Measurements from ENCODE around the gene GTF3C1. TPM values are rescaled to one million over a fixed set of nuclear protein-coding genes. Genes with fewer than 3 reads are reported as not detected.

GTF3C1 gene
- total RNA-seq, 2 experiments from 2014 or later = 48.8 to 50.7 TPM

DNA sequence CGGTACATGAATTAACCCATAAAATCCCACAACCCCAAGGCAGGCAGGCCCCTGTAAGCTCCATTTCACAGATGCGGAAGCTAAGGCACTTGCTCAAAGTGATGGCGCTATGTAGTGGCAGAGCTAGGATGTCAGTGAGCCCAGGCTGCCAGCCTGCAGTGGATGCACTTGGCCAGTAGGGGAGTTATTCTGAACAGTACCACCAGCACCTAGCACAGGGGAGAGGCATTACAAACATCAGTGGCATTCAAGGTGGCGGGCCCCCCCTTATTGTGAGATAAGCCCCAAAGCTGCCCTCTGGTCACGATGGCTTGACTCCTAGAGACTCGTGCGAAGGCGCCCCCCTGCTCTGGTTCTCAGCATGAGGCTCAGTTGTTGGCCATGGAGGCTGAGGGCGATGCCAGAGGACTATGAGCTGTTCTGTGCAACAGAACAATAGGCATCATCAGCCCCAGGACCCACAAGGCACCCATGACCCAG, 33.8 kb downstream of the GTF3C1 start:
- DNase-seq = peak; percentile 51
- POLR2A ChIA-PET = interaction anchor here (0.6 kb wide), 1 partner anchor 38 kb away, joined by 5 read pairs; no protein-coding TSS in a partner anchor
- H3K27ac Mint-ChIP-seq = no peak overlapping the region
- no peak overlapping the region for H3K4me3 Mint-ChIP-seq
- peaks cover 15% of the 10 kb centered on the region for H3K36me3 Mint-ChIP-seq (ENCODE audit: low read depth)
- CTCF ChIA-PET = interaction anchor here (0.6 to 1.8 kb wide), 8 partner anchors 9 to 632 kb away, joined by 3 to 5 read pairs (median 4); no protein-coding TSS in a partner anchor
- H3K9me3 Mint-ChIP-seq (ENCODE audit: low read depth) = no peaks in the 10 kb centered on the region
- H3K27me3 Mint-ChIP-seq = no peaks in the 10 kb centered on the region
- ATAC-seq = peak; percentile 76
- no peaks in the 10 kb centered on the region for H3K4me1 Mint-ChIP-seq
- intact Hi-C loops (cut with DNase I, micrococcal nuclease) = no loop called here

DNA sequence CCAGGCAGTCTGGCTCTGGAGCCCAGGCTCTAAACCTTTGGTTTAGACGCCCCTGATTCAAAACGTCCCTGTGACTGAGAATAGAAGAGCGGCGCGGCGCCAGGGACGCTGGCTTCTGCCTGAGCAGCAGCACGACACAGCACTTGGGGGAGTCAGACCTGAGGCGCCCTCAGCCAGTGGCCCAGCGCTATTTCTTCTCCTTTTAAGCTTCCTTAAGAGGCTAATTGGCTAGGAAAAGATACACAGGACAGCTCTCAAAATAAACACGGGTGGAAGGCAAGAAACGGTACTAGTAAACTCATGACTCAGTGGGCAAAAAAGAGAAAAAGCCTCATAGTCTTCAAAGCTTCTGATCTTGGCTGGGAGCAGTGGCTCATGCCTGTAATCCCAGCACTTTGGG, 34.9 kb downstream of the GTF3C1 start:
- no peaks in the 10 kb centered on the region for H3K27me3 Mint-ChIP-seq
- no peak overlapping the region for H3K27ac Mint-ChIP-seq
- ChIA-PET POLR2A (interaction anchor here (0.6 kb wide), 1 partner anchor 459 kb away, joined by 3 read pairs; no protein-coding TSS in a partner anchor), CTCF (interaction anchor here (1.1 to 1.8 kb wide), 5 partner anchors 10 to 176 kb away, joined by 3 to 5 read pairs (median 4); no protein-coding TSS in a partner anchor)
- H3K36me3 Mint-ChIP-seq (ENCODE audit: low read depth) = peaks cover 17% of the 10 kb centered on the region
- DNase-seq = no peak
- no peaks in the 10 kb centered on the region for H3K4me1 Mint-ChIP-seq
- H3K9me3 Mint-ChIP-seq (ENCODE audit: low read depth) = no peaks in the 10 kb centered on the region
- no peak for ATAC-seq
- intact Hi-C loops (cut with DNase I, micrococcal nuclease) = no loop called here
- no peak overlapping the region for H3K4me3 Mint-ChIP-seq

DNA sequence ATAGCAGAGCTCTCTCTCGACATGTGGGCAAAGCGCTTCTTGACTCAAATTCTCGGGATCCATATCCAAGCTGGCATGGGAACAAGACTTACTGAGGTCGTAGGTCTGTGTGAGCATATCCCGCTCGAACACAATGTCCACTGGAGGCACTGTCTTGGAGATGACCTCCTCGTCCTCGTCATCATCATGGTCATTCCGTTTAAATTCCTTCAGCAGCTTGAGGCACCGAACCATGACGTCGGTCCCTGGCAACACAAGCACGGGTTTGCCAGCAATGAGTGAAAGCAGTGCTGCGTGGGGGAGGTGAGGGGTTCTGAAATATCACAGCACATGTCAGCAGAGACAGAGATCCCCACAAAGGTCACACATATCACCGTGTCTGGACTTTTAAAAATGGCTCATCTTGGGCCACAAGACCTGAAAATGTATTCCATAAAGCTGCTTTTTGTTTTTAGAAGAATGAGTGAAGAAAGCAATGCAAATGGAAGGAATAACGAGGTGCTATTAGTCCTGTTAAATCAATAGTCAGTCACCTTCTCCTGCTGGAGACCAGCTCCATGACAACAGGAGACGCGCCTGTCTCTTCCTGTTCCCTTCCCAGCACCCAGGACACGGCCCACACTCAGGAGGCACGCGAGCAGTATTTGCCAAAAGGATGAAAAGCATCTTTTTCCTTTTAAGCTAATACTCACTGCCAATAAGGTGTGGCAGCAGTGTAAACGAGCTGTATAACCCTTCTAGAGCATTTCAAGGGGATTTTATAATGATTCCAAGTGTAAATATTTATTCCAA, 37.9 kb downstream of the GTF3C1 start:
- peaks cover 30% of the 10 kb centered on the region for H3K36me3 Mint-ChIP-seq (ENCODE audit: low read depth)
- DNase-seq = no peak
- POLR2A ChIA-PET = interaction anchor here (0.6 kb wide), 1 partner anchor 52 kb away, joined by 3 read pairs; no protein-coding TSS in a partner anchor
- H3K4me1 Mint-ChIP-seq = no peaks in the 10 kb centered on the region
- H3K9me3 Mint-ChIP-seq (ENCODE audit: low read depth) = no peaks in the 10 kb centered on the region
- no peak for ATAC-seq
- CTCF ChIA-PET = interaction anchor here (0.5 to 1.8 kb wide), 4 partner anchors 9 to 1442 kb away, joined by 3 to 5 read pairs (median 4); no protein-coding TSS in a partner anchor
- no peak overlapping the region for H3K4me3 Mint-ChIP-seq
- no peaks in the 10 kb centered on the region for H3K27me3 Mint-ChIP-seq
- H3K27ac Mint-ChIP-seq = no peak overlapping the region
- intact Hi-C loops (cut with DNase I, micrococcal nuclease) = no loop called here

DNA sequence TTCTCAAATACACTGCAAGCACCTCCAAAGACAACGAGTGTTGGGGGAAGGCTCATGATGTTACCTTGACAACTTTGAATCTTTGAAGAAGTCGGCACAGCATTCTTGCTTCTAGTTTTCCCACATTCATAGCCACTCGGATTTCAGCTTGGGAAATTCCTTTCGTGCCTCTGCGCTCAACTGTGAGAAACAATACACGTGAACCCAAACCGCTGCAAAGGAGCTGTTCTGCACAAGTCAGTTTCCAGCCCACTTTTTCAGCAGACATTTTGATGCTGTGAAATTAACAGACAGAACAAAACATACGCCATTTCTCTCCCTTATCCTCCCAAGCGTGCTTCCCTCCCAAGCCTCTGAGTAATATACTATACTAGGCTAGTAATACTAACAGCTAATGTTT, 41.2 kb downstream of the GTF3C1 start:
- H3K27ac Mint-ChIP-seq = no peak overlapping the region
- no peaks in the 10 kb centered on the region for H3K27me3 Mint-ChIP-seq
- intact Hi-C loops (cut with DNase I, micrococcal nuclease) = no loop called here
- H3K9me3 Mint-ChIP-seq (ENCODE audit: low read depth) = no peaks in the 10 kb centered on the region
- peaks cover 47% of the 10 kb centered on the region for H3K36me3 Mint-ChIP-seq (ENCODE audit: low read depth)
- H3K4me3 Mint-ChIP-seq = no peak overlapping the region
- ChIA-PET CTCF (interaction anchor here (0.5 kb wide), 1 partner anchor 1060 kb away, joined by 4 read pairs; no protein-coding TSS in a partner anchor), POLR2A (no interaction called here)
- ATAC-seq (no peak), DNase-seq (no peak)
- H3K4me1 Mint-ChIP-seq = no peaks in the 10 kb centered on the region

DNA sequence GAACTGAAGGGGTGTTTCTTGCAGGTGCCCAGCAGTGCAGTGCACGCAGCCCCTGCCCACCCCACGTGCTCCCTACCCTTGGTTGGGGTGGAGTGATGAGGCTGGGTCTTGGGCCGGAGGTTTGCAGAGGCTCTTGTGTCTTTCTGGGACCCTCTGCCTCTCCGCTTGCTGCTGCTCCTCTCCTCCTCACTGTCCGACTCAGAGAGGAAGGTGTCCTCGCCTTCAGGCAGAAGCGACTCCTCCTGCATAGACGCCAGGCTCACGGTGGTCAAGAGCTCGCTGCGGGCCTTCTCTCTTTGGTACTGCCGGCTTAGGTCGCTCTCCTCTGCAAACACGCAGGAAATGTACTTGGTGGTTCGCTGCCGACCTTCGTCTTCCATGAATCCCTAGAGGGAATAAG, 42.9 kb downstream of the GTF3C1 start:
- ChIA-PET CTCF (no interaction called here), POLR2A (no interaction called here)
- intact Hi-C loops (cut with DNase I, micrococcal nuclease) = no loop called here
- H3K4me1 Mint-ChIP-seq = no peaks in the 10 kb centered on the region
- H3K27ac Mint-ChIP-seq = no peak overlapping the region
- H3K4me3 Mint-ChIP-seq = no peak overlapping the region
- no peaks in the 10 kb centered on the region for H3K27me3 Mint-ChIP-seq
- ATAC-seq (no peak), DNase-seq (no peak)
- H3K9me3 Mint-ChIP-seq (ENCODE audit: low read depth) = no peaks in the 10 kb centered on the region
- peaks cover 55% of the 10 kb centered on the region for H3K36me3 Mint-ChIP-seq (ENCODE audit: low read depth)

DNA sequence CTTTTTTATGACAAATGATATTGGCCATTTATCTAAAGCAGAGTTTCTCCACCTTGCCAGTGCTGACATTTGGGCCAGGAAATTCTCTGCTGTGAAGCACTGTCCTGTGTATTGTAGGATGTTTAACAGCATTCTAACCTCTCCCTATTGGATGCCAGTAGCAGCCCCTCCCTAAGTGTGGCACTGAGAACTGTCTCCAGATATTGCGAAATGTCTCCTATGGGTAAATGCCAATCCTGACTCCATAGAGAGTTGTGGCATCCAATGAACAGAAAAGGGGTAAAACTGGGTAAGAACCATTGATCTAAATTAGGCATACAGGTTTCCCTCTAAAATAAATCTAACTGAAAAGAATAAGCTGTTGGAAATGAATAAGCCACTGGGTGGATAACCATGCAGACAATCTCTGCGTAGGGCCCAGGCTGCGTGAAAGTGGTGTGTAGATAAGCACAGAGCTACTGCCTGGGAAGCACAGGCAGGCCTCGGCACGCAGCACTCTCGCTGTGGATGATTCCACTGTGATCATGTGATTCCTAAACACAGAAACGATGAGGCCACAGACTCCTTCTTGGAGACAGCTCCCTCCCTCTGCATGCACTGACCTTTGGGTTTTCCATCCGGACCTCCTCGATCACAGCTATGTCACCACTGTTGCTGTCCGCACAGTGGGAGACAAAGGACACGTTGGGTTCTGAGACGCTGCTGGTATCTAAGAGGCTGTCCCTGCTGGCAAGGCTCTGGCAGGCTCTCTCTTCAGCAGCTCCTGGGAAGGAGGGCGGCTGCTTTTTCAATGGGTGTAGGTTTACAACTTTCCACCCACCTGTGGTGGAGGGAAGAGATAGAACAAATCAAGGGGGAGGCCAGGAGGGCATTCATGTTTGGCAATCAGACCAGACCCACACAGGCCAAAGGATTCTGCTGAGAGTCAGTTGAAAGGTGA, 44.1 kb downstream of the GTF3C1 start:
- intact Hi-C loops (cut with DNase I, micrococcal nuclease) = no loop called here
- Mint-ChIP-seq H3K27me3 (no peaks in the 10 kb centered on the region), H3K9me3 (ENCODE audit: low read depth) (no peaks in the 10 kb centered on the region), H3K27ac (no peak overlapping the region), H3K36me3 (ENCODE audit: low read depth) (peaks cover 48% of the 10 kb centered on the region), H3K4me1 (no peaks in the 10 kb centered on the region), H3K4me3 (no peak overlapping the region)
- ATAC-seq (no peak), DNase-seq (no peak)
- ChIA-PET POLR2A (no interaction called here), CTCF (no interaction called here)

DNA sequence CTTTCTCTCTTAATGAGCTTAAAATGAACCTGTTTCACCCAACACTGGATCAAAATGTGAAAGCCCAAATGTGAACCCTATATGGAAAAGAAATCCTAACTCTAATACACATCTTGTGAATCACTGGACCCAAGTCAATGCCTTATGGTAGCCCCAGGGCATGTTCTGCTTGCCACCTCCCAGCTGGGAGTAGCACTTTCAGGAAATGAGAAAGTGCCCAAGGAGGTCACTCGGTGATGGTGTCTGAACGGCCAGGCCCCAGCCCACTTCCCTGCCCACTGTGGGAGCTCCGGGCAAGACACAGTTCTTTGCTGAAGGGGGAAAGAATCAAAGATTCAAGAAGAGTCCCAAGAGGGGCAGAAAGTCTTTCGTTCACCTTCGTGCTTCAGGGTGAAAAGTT, 46.1 kb downstream of the GTF3C1 start:
- intact Hi-C loops (cut with DNase I, micrococcal nuclease) = no loop called here
- no peak overlapping the region for H3K4me3 Mint-ChIP-seq
- ATAC-seq = no peak
- peaks cover 50% of the 10 kb centered on the region for H3K36me3 Mint-ChIP-seq (ENCODE audit: low read depth)
- H3K27me3 Mint-ChIP-seq = no peaks in the 10 kb centered on the region
- H3K4me1 Mint-ChIP-seq = no peaks in the 10 kb centered on the region
- ChIA-PET POLR2A (no interaction called here), CTCF (interaction anchor here (0.7 kb wide), 1 partner anchor 286 kb away, joined by 3 read pairs; no protein-coding TSS in a partner anchor)
- no peak overlapping the region for H3K27ac Mint-ChIP-seq
- H3K9me3 Mint-ChIP-seq (ENCODE audit: low read depth) = no peaks in the 10 kb centered on the region
- DNase-seq = no peak

DNA sequence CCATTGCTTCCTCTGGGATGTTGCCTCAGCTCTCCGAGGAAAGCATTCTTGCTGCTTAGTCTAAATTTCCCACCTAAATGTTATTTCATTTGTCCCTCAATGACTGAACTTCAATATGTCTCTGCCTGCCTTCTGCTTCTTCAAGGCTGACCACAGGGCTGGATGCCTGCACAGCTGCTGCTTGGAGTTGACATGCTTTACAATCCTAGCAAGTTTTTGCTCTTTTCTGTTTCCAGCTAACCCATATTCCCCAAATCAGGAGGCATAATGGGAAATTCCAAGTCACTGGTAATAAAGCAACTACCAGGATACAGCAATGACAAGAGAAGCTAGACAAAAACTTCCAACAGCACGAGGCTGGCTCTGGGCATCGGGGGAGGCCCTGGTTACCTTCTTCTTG, 48.9 kb downstream of the GTF3C1 start:
- intact Hi-C loops (cut with DNase I, micrococcal nuclease) = no loop called here
- Mint-ChIP-seq H3K4me3 (no peak overlapping the region), H3K9me3 (ENCODE audit: low read depth) (no peaks in the 10 kb centered on the region), H3K36me3 (ENCODE audit: low read depth) (peaks cover 35% of the 10 kb centered on the region), H3K27ac (no peak overlapping the region), H3K4me1 (no peaks in the 10 kb centered on the region), H3K27me3 (no peaks in the 10 kb centered on the region)
- ChIA-PET POLR2A (no interaction called here), CTCF (interaction anchor here (0.6 kb wide), 2 partner anchors 434 to 554 kb away, joined by 3 read pairs; partner anchors contain the start of gene C16orf82)
- no peak for ATAC-seq
- no peak for DNase-seq

DNA sequence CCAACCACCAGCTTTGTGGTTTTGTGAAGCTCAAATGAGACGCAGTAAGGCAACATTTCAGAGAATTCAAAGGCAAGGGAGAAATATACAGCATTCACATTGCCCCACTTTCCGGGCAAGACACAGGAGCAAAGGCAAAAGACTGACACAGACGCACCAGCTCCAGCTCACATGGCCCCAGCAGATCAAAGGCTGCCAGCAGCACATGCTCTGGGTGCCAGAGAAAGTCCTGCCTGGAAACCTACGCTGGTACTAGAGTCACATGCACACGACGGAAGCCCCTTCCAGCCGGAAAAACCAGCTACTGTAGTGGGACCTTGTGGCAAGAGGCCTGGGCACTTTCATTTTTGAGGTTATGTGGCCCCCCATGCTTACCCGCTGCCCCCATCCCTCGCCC, 50.1 kb downstream of the GTF3C1 start:
- POLR2A ChIA-PET = no interaction called here
- no peak overlapping the region for H3K27ac Mint-ChIP-seq
- peaks cover 32% of the 10 kb centered on the region for H3K36me3 Mint-ChIP-seq (ENCODE audit: low read depth)
- no peaks in the 10 kb centered on the region for H3K9me3 Mint-ChIP-seq (ENCODE audit: low read depth)
- no peak overlapping the region for H3K4me3 Mint-ChIP-seq
- ATAC-seq (no peak), DNase-seq (no peak)
- H3K27me3 Mint-ChIP-seq = no peaks in the 10 kb centered on the region
- CTCF ChIA-PET = interaction anchor here (0.6 to 1.2 kb wide), 3 partner anchors 113 to 1857 kb away, joined by 3 to 4 read pairs (median 3); no protein-coding TSS in a partner anchor
- no peaks in the 10 kb centered on the region for H3K4me1 Mint-ChIP-seq
- intact Hi-C loops (cut with DNase I, micrococcal nuclease) = no loop called here

DNA sequence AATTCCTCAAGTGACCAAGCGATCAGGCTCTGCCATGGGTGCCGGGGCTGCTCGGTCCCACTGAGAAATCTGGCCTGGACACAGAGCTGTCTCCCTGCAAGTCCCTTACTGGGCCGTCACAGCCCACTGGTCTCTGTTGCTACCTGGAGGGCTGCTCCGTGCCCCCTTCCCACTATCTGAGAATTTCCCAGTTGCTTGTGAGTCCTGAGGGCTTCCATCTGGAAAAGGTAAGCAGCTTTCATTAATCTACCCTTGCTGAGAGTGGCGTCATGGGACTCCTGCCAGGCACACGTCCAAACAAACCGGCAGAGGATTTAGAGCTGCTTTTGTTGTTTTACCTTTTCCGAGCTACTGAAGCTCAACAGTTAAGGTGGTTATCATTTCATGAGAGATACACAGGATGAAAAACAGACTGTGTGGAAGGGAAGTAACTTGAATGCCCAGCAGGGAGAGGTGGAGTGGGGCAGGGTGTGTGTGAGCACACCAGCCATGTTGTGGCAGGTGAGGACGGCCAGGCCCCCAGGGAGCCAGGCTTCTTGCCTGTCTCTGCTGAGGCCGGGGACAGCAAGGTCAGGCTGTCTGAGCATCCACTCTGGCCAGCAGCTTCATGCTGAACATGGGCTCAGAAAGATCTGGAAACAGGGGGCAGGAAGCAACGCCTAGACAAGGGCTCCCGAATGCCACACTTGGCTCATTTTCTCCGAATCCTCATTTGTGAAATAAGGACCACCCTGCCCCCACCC, 50.6 kb downstream of the GTF3C1 start:
- Mint-ChIP-seq H3K4me1 (no peaks in the 10 kb centered on the region), H3K27me3 (no peaks in the 10 kb centered on the region), H3K9me3 (ENCODE audit: low read depth) (no peaks in the 10 kb centered on the region), H3K4me3 (no peak overlapping the region), H3K27ac (no peak overlapping the region), H3K36me3 (ENCODE audit: low read depth) (peaks cover 31% of the 10 kb centered on the region)
- intact Hi-C loops (cut with DNase I, micrococcal nuclease) = no loop called here
- no peak for DNase-seq
- no peak for ATAC-seq
- ChIA-PET POLR2A (no interaction called here), CTCF (interaction anchor here (0.6 to 1.2 kb wide), 2 partner anchors 334 to 1857 kb away, joined by 3 to 4 read pairs; no protein-coding TSS in a partner anchor)
